Activated CD4-positive, alpha-beta T cell treated with anti-CD3 and anti-CD28 coated beads, Interleukin-2, amount 10 ng/mL, durations not matched to agents 24 days and 14 days (primary cell): Measurements from ENCODE around the gene JADE1. TPM values are rescaled to one million over a fixed set of nuclear protein-coding genes. Genes with fewer than 3 reads are reported as not detected.

Experiments
- DNase-seq: peaks from one replicate; pipeline ENCODE4 v3.0.0; 2022
- H3K27ac Mint-ChIP-seq: one replicate; pipeline ENCODE4 v1.8.0; 2022; ENCODE audit warnings: mild to moderate bottlenecking, mixed read lengths
- H3K27me3 Mint-ChIP-seq: one replicate; pipeline ENCODE4 v1.8.0; 2022; ENCODE audit warnings: mixed read lengths
- H3K36me3 Mint-ChIP-seq: one replicate; pipeline ENCODE4 v1.8.0; 2022; ENCODE audit warnings: low read depth, mild to moderate bottlenecking, mixed read lengths
- H3K4me1 Mint-ChIP-seq: one replicate; pipeline ENCODE4 v1.8.0; 2021; ENCODE audit warnings: mixed read lengths
- H3K4me3 Mint-ChIP-seq: one replicate; pipeline ENCODE4 v1.8.0; 2022; ENCODE audit warnings: mild to moderate bottlenecking, moderate library complexity, mixed read lengths
- H3K9me3 Mint-ChIP-seq: one replicate; pipeline ENCODE4 v1.8.0; 2021; ENCODE audit warnings: mixed read lengths
- intact Hi-C: fragments of 100-400 bp; cut with micrococcal nuclease; formaldehyde crosslinking; loops from one replicate; pipeline ENCODE4 v1.15.1; 2023
- total RNA-seq: library from RNA; stranded (reverse); gene quantifications from 2 replicates; pipeline ENCODE4 v1.2.3, GENCODE V29; 2022

JADE1 gene
- total RNA-seq, 1 donor from 2014 or later: 42.6 TPM

DNA sequence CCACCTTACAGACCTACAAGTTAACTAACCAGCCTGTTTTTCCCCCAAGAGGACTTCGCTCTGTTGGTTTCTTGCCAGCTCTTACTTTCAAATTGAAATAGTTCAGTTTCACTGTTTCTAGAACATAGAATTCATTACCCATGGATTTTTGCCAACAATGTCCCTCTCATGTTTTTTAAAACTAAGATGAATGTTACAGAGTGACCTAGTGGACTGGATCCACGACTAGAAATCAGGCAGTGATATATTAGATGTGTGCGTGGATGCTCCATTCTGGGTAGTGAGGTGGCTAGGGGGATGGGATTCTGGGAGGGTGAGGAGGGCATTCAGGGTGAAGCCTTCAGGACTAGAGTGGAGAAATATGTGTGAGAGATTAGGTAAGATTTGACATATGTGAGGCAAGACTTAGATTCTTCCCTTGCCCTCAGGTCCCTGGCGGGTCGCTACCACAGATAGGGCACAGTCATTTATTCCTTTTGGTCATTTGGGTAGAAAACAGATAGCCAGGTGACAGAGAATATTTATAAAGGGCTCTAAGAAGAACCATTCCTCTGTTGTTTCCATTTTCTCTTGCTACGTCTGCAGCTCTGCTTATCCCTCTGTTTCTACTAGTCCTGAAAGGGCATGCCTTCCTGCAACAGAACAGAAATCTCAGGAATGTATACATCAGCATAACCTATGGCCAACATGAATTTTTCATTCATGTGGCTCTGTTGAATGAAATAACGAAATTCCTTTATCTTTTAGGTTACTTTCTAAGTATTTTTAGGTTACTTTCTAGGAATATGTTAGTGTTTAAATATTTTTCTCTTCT lies 15.4 kb upstream of the JADE1 start:
- H3K27ac Mint-ChIP-seq: no peak overlapping the region
- H3K4me1 Mint-ChIP-seq: no peaks in the 10 kb centered on the region
- intact Hi-C loops: no loop called here
- no peaks in the 10 kb centered on the region for H3K9me3 Mint-ChIP-seq
- no peak overlapping the region for H3K4me3 Mint-ChIP-seq
- H3K36me3 Mint-ChIP-seq: no peaks in the 10 kb centered on the region
- peaks cover 5% of the 10 kb centered on the region for H3K27me3 Mint-ChIP-seq
- no peak for DNase-seq

DNA sequence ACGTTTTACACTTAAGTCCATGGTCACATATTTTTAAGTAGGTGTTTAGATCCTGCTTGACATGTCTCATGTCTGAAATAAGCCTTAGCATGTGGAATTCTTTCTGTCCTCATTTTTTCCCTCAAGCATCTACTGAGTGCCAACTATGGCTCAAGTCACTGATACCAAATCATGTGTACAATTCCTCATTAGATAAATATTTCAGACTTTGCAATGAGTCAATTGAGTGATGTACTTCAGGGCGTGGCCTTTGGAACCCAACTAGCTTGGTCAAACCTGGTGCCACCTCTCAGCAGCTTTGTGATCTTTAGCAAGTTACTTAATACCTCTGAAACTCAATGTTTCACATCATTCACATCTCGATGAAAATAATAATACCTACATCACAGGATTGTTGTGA lies 12.6 kb upstream of the JADE1 start:
- Mint-ChIP-seq H3K36me3 (no peaks in the 10 kb centered on the region), H3K4me1 (no peaks in the 10 kb centered on the region), H3K9me3 (no peaks in the 10 kb centered on the region), H3K27me3 (peaks cover 3% of the 10 kb centered on the region), H3K27ac (no peak overlapping the region), H3K4me3 (no peak overlapping the region)
- intact Hi-C loops: no loop called here
- no peak for DNase-seq

DNA sequence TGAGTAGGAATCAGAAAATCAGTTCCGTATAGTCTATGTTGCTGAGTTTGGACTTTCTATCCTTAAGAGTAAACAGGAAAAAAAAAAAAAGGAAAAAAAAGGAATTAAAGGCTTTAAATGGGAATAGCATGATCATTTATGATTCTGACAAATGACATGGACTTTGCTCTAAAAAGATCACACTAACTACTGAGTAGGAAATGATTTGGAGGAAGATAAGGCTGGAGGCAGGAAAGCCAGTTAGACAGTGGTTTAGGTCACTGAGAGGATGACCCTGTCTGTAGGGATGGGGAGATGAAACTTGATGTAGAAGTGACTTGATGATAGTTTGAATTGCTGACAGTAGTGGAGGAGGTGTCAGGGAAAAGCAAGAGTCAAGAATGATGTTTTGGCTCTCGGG lies 9.2 kb upstream of the JADE1 start:
- no peak overlapping the region for H3K27ac Mint-ChIP-seq
- no peak for DNase-seq
- H3K36me3 Mint-ChIP-seq: no peaks in the 10 kb centered on the region
- H3K27me3 Mint-ChIP-seq: peaks cover 3% of the 10 kb centered on the region
- peaks cover 10% of the 10 kb centered on the region for H3K4me1 Mint-ChIP-seq
- H3K4me3 Mint-ChIP-seq: no peak overlapping the region
- no peaks in the 10 kb centered on the region for H3K9me3 Mint-ChIP-seq
- intact Hi-C loops: no loop called here

GRCh38 chr4:128800701-128801284 lies 8.7 kb upstream of the JADE1 start:
- peaks cover 10% of the 10 kb centered on the region for H3K4me1 Mint-ChIP-seq
- H3K27ac Mint-ChIP-seq: no peak overlapping the region
- DNase-seq: no peak
- H3K9me3 Mint-ChIP-seq: no peaks in the 10 kb centered on the region
- no peaks in the 10 kb centered on the region for H3K36me3 Mint-ChIP-seq
- peaks cover 3% of the 10 kb centered on the region for H3K27me3 Mint-ChIP-seq
- intact Hi-C loops: no loop called here
- H3K4me3 Mint-ChIP-seq: no peak overlapping the region

GRCh38 chr4:128802680-128803628 lies 6.5 kb upstream of the JADE1 start:
- H3K4me3 Mint-ChIP-seq: peak overlapping the region; percentile 39
- H3K4me1 Mint-ChIP-seq: peaks cover 10% of the 10 kb centered on the region
- peak overlapping the region; percentile 48 for H3K27ac Mint-ChIP-seq
- intact Hi-C loops: no loop called here
- peaks cover 1% of the 10 kb centered on the region for H3K27me3 Mint-ChIP-seq
- no peak for DNase-seq
- H3K36me3 Mint-ChIP-seq: no peaks in the 10 kb centered on the region
- no peaks in the 10 kb centered on the region for H3K9me3 Mint-ChIP-seq

DNA sequence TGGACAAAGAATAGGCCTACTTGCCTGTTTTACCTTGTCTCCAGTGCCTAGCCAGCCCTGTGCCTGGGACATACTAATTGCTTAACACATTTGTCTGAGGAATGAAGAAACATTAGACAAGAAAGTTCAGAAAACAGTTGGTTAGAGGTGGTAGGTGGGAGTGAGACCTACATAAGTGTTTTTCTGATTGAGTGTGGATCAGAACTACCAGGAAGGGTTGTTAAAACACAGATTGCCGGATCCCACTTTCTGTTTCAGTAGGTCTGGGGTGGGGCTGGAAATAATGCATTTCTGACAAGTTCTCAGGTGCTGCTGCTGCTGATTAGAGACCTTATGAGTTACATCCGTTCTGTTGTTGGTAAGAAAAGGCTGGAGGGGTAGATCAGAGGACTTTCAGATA lies 5.7 kb upstream of the JADE1 start:
- Mint-ChIP-seq H3K27me3 (peaks cover 1% of the 10 kb centered on the region), H3K9me3 (no peaks in the 10 kb centered on the region), H3K27ac (peak overlapping the region; percentile 48), H3K36me3 (no peaks in the 10 kb centered on the region), H3K4me1 (peaks cover 11% of the 10 kb centered on the region), H3K4me3 (peak overlapping the region; percentile 39)
- intact Hi-C loops: no loop called here
- DNase-seq: peak; percentile 72

GRCh38 chr4:128810331-128810870 lies 901 bp downstream of the JADE1 start:
- DNase-seq: peak; percentile 74
- intact Hi-C loops: loop anchor here (1.0 to 5.0 kb wide), 4 partner anchors 238 to 1028 kb away; partner anchors contain the start of genes ABHD18, HSPA4L, MFSD8 and PLK4
- H3K9me3 Mint-ChIP-seq: no peaks in the 10 kb centered on the region
- H3K27ac Mint-ChIP-seq: peak overlapping the region; percentile 99
- peaks cover 1% of the 10 kb centered on the region for H3K27me3 Mint-ChIP-seq
- H3K4me3 Mint-ChIP-seq: peak overlapping the region; percentile 94
- H3K36me3 Mint-ChIP-seq: peaks cover 2% of the 10 kb centered on the region
- H3K4me1 Mint-ChIP-seq: peaks cover 13% of the 10 kb centered on the region

GRCh38 chr4:128810871-128811570 lies 1.5 kb downstream of the JADE1 start:
- H3K4me1 Mint-ChIP-seq: peaks cover 17% of the 10 kb centered on the region
- H3K36me3 Mint-ChIP-seq: peaks cover 2% of the 10 kb centered on the region
- peak; percentile 94 for DNase-seq
- no peaks in the 10 kb centered on the region for H3K9me3 Mint-ChIP-seq
- peak overlapping the region; percentile 94 for H3K4me3 Mint-ChIP-seq
- intact Hi-C loops: loop anchor here (1.0 to 5.0 kb wide), 4 partner anchors 239 to 1029 kb away; partner anchors contain the start of genes ABHD18, HSPA4L, MFSD8 and PLK4
- H3K27me3 Mint-ChIP-seq: peaks cover 1% of the 10 kb centered on the region
- peak overlapping the region; percentile 99 for H3K27ac Mint-ChIP-seq

DNA sequence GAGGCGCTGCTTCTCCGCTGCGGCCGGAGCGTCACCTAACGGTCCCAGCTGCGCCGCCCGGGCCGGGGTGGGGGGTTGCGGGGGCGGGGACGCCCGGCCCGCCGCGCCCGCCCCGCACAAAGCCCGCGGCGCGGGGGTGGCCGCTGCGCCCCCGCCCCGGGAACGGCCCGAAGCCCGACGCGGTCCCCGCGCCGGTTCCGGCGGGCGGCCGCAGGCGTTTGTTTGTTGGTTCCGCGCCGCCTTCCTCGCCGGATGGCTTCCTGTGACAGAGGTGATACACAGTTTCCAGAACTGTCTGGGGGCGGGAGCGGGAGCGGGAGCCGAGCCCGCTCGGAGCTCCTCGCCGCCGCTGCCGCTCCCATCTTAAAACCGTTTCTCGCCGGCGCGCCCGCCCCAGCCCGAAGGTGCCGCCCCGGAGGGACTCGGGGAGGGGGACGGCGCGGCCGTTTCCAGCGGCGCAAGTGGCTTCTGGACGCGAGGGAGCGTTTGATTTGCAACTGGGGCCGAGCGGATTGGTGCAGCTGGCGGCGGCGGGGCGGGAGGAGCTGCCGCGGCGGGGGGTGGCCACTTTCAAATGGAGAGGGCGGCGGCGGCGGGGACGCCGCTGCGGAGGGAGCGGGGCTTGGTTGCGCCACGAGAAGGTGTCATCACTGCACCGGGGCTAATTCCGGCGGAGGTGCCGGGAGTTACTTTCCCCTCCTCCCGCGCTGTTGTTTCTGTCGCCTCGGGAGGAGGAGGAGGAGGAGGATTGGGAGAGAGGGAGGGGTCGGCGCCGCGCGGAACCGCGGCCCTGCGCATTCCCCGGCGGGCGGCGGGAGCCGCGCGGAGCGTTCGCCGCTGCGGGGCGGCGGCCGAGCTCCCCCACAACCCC lies 2.3 kb downstream of the JADE1 start:
- Mint-ChIP-seq H3K9me3 (no peaks in the 10 kb centered on the region), H3K27me3 (peaks cover 1% of the 10 kb centered on the region), H3K27ac (peak overlapping the region; percentile 99), H3K36me3 (peaks cover 6% of the 10 kb centered on the region), H3K4me3 (peak overlapping the region; percentile 94), H3K4me1 (peaks cover 23% of the 10 kb centered on the region)
- intact Hi-C loops: loop anchor here (1.0 to 5.0 kb wide), 6 partner anchors 51 to 1030 kb away; partner anchors contain the start of genes HSPA4L, LARP1B and PLK4
- peak; percentile 95 for DNase-seq

DNA sequence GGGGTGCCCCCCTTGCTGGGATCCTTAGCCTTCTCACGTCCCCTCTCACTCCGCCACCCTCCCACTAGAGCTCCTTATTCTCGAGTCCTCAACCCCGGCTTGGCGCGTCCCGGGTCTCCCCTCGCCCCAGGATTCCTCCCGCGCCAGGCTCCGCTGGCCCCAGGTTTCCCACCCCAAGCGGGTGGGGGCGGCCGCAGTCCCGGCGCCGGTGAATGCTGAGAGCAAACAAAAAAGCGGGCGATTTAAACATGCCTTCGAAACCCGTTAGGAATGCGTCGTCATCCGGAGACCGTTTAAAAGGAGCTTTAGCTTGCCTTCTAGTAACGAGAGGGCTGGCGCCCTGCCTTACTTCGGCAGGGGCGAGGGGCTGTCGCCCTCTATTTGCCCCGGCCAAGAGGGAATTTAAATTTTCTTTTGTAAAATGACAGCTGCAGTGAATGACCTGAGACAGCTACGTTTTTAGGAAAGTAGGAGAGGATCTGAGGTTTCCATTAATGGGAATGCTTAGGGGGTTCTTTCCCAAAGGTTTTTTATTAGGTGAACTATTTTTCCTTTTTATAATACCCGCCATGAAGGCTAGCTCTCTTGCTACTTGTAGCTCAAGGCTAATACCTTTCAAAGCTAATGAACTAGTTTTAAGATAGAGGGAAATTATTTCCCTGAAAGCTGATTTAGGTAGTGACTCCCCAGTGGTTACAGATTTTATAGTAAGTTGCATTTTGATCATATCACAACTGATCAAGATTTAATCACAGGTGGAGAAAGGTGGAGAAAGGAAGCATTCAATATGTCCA lies 3.1 kb downstream of the JADE1 start:
- peak; percentile 86 for DNase-seq
- Mint-ChIP-seq H3K4me3 (peak overlapping the region; percentile 94), H3K27me3 (peaks cover 1% of the 10 kb centered on the region), H3K9me3 (no peaks in the 10 kb centered on the region), H3K4me1 (peaks cover 24% of the 10 kb centered on the region), H3K36me3 (peaks cover 9% of the 10 kb centered on the region), H3K27ac (peak overlapping the region; percentile 52)
- intact Hi-C loops: loop anchor here (1.0 to 5.0 kb wide), 5 partner anchors 51 to 1030 kb away; partner anchors contain the start of genes HSPA4L and LARP1B

- Mint-ChIP-seq H3K4me3 (peak overlapping the region; percentile 94), H3K4me1 (peaks cover 29% of the 10 kb centered on the region), H3K27me3 (no peaks in the 10 kb centered on the region), H3K27ac (no peak overlapping the region), H3K36me3 (peaks cover 12% of the 10 kb centered on the region), H3K9me3 (no peaks in the 10 kb centered on the region)
- no peak for DNase-seq
- intact Hi-C loops: loop anchor here (2.0 to 5.0 kb wide), 3 partner anchors 242 to 1032 kb away; partner anchors contain the start of genes HSPA4L and LARP1B
Measured at GRCh38 chr4:128813965-128814364, 4.5 kb downstream of the JADE1 start.
